GM10266 (cell line): ENCODE results near the gene TTI1.

ENCODE experiments used
- DNase-seq: peaks from one replicate; pipeline ENCODE4 v3.0.0; 2012; ENCODE audit errors: extremely low spot score
- TF ChIP-seq, protein P1 (sequence below): IDR thresholded peaks from 2 replicates; pipeline ENCODE4 v1.5.1; 2012; ENCODE audit warnings: mild to moderate bottlenecking, low read depth; ENCODE audit not compliant: control insufficient read depth, insufficient read depth; ENCODE audit errors: missing control alignments

The TTI1 gene

GRCh38 chr20:37936451-37936850 lies 96.8 kb downstream of the TTI1 start:
- DNase-seq = no peak
- TF ChIP-seq, protein P1, sequence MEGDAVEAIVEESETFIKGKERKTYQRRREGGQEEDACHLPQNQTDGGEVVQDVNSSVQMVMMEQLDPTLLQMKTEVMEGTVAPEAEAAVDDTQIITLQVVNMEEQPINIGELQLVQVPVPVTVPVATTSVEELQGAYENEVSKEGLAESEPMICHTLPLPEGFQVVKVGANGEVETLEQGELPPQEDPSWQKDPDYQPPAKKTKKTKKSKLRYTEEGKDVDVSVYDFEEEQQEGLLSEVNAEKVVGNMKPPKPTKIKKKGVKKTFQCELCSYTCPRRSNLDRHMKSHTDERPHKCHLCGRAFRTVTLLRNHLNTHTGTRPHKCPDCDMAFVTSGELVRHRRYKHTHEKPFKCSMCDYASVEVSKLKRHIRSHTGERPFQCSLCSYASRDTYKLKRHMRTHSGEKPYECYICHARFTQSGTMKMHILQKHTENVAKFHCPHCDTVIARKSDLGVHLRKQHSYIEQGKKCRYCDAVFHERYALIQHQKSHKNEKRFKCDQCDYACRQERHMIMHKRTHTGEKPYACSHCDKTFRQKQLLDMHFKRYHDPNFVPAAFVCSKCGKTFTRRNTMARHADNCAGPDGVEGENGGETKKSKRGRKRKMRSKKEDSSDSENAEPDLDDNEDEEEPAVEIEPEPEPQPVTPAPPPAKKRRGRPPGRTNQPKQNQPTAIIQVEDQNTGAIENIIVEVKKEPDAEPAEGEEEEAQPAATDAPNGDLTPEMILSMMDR = no peak

DNA sequence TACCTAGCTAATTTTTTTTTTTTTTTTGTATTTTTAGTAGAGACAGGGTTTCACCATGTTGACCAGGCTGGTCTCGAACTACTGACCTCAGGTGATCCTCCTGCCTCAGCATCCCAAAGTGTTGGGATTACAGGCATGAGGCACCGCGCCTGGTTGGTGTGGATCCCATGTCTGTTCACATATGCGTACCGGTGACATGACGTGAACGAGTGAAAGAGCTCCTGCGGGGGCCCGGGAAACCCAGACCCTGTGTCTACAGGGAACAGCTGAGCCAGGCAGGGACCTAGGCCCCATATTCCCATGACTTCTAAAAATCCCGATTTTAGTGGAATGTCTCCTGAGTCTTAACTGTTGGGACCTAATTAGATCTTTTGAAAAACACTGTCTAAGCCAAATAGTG lies 97.2 kb downstream of the TTI1 start:
- TF ChIP-seq, protein P1 = no peak
- DNase-seq = no peak

DNA sequence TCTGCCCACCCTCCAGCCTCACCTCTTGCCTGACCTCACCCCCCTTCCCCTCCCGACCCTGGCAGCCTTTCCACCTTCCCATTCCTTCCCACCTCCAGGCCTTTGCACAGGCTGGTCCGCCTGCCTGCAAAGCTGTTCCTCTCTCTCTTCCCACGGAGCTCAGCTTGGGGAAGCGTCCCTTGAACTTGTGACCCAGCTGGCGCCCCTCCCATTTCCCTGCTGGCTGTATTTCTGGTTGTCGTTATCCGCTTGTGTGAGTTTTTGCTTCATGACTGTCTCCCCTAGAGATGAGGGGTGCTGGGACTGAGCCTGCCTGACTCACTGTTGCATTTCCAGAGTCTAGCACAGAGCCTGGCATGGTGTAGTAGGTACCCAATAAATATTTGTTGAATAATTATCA lies 97.8 kb downstream of the TTI1 start:
- DNase-seq = no peak
- TF ChIP-seq, protein P1 = no peak

GRCh38 chr20:37934634-37935375 lies 98.5 kb downstream of the TTI1 start:
- no peak for DNase-seq
- TF ChIP-seq, protein P1 = no peak

DNA sequence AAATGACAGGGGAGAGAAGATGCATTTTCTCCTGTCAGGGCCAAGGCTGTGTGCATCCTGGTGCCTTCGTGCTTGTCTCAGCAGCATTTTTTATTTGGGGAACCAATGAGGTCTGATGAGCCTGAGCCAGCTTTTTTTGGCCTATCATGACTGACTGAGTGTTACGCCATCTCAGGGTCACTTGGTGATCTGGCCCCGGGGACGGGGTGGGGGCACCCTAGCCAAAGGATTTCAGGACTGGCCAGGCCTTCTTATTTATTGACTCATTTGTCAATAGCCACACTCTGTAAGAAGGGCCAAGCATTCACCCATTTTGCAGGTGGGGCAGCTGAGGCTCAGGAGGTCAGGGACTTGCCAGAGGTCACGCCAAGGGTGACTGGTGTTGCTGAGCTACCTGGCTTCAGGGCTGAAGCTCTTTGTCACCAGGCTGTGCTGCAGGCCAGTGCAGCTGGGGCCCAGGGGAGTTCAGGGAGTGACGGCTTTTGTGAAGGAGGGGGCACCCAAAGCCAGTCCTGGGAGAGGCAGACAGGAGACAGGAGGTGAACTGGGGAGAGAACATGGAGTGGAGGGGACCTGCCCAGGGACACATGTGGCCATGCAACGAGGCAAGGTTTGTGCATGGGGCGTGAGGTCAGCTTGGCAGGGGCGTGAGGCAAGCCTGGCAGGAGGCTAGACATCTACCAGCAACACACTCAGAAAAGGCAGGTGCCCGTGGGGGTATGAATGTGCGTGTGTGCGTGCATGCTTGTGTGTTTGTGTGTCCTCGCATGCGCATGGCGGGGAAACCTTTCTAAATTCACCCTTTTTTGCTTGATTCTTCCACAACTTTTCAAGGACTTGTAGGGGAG lies 99.2 kb downstream of the TTI1 start:
- TF ChIP-seq, protein P1 = no peak
- no peak for DNase-seq
